Endothelial cell of umbilical vein (primary cell): ENCODE results near the gene PDCD6IP. TPM values are rescaled to one million over a fixed set of nuclear protein-coding genes. Genes with fewer than 3 reads are reported as not detected.

Source experiments
- BruUV-seq: library from RNA; stranded (reverse); fragments of 400-500 nt; replicated peaks from 2 replicates; lab custom pipeline; 2021; lab: Mats Ljungman, UMichigan
- CTCF ChIA-PET: fragments of 300-600, 350-600 bp; sonication (Branson Sonifier 250); formaldehyde crosslinking; loops from one replicate; lab custom pipeline; 2021; ENCODE audit warnings: antibody characterized with exemption, inconsistent platforms; lab: Charles Lee
- POLR2A ChIA-PET: fragments of 300-600, 350-600 bp; sonication (Branson Sonifier 250); formaldehyde crosslinking; loops from one replicate; lab custom pipeline; 2021; ENCODE audit warnings: antibody characterized with exemption, inconsistent platforms; lab: Charles Lee
- DNase-seq: peaks from one replicate; pipeline ENCODE4 v3.0.0-alpha.2; 2011; ENCODE audit warnings: low read depth, low spot score
- FAIRE-seq: peaks from 2 replicates; lab custom pipeline; 2011; peaks lifted over from hg19 to GRCh38; lab: Jason Lieb, UNC
- H2AFZ ChIP-seq: 2 replicates; pipeline ENCODE4 v1.6.0; 2012; ENCODE audit warnings: low read depth, low read length, control low read depth, inconsistent platforms
- H3K27ac ChIP-seq: 2 replicates; pipeline ENCODE4 v1.5.1; 2011; ENCODE audit warnings: low read depth, mild to moderate bottlenecking, control low read depth, low read length, moderate library complexity; ENCODE audit not compliant: insufficient read depth
- H3K27me3 ChIP-seq, 2 experiments: 2 replicates each; pipeline versions ENCODE4 v1.6.0 to v1.6.1; 2011; ENCODE audit warnings: low read length in 2 of 2, mixed read lengths in 1 of 2; ENCODE audit not compliant: control insufficient read depth in 2 of 2, insufficient read depth in 2 of 2
- H3K36me3 ChIP-seq, 2 experiments: 2 replicates in 1 of 2; 3 replicates in 1 of 2; pipeline ENCODE4 v1.5.1; 2011; ENCODE audit warnings: low read length in 2 of 2, mild to moderate bottlenecking in 1 of 2, moderate library complexity in 1 of 2; ENCODE audit not compliant: control insufficient read depth in 2 of 2, insufficient read depth in 2 of 2; ENCODE audit errors: extremely low read depth in 1 of 2
- H3K4me1 ChIP-seq: 3 replicates; pipeline ENCODE4 v1.5.1; 2011; ENCODE audit warnings: mild to moderate bottlenecking, low read length; ENCODE audit not compliant: control insufficient read depth, insufficient read depth; ENCODE audit errors: extremely low read depth
- H3K4me2 ChIP-seq: 2 replicates; pipeline ENCODE4 v1.6.1; 2011; ENCODE audit warnings: low read length, control low read depth, mixed read lengths; ENCODE audit not compliant: insufficient read depth
- H3K4me3 ChIP-seq, 3 experiments: fragments of 200-600 bp in 1 of 3; sonication (generic), shearing (Covaris generic) in 1 of 3; replicated peaks in 1 of 3; 2 replicates each; pipeline ENCODE4 v1.5.1; 2011 to 2016; ENCODE audit warnings: control low read depth in 3 of 3, low read length in 3 of 3, mild to moderate bottlenecking in 2 of 3, inconsistent platforms in 1 of 3, low read depth in 1 of 3, moderate library complexity in 1 of 3; ENCODE audit not compliant: insufficient read depth in 1 of 3
- H3K79me2 ChIP-seq: 2 replicates; pipeline ENCODE4 v1.6.0; 2012; ENCODE audit warnings: low read length, inconsistent platforms; ENCODE audit not compliant: control insufficient read depth, insufficient read depth
- H3K9ac ChIP-seq: replicated peaks from 2 replicates; pipeline ENCODE3; 2011; ENCODE audit warnings: low read length, control low read depth; ENCODE audit not compliant: insufficient read depth; ENCODE audit errors: extremely low read depth
- H3K9me1 ChIP-seq: replicated peaks from 3 replicates; pipeline ENCODE4 v1.6.0; 2011; ENCODE audit warnings: mild to moderate bottlenecking, low read length; ENCODE audit not compliant: control insufficient read depth, insufficient read depth; ENCODE audit errors: extremely low read depth
- H3K9me3 ChIP-seq: replicated peaks from 2 replicates; pipeline ENCODE4 v1.5.1; 2012; ENCODE audit warnings: low read length, inconsistent platforms; ENCODE audit not compliant: control insufficient read depth, insufficient read depth
- H4K20me1 ChIP-seq: replicated peaks from 2 replicates; pipeline ENCODE3; 2011; ENCODE audit warnings: mild to moderate bottlenecking, low read length; ENCODE audit not compliant: control insufficient read depth, insufficient read depth; ENCODE audit errors: extremely low read depth
- EZH2 ChIP-seq: IDR thresholded peaks from 2 replicates; pipeline ENCODE4 v1.6.1; 2012; ENCODE audit warnings: borderline replicate concordance, low read depth, mild to moderate bottlenecking, moderate library complexity, low read length, inconsistent platforms; ENCODE audit not compliant: severe bottlenecking
- FOS ChIP-seq: IDR thresholded peaks from 2 replicates; pipeline ENCODE4 v1.6.1; 2011; ENCODE audit warnings: mild to moderate bottlenecking, low read length, moderate library complexity, borderline replicate concordance; ENCODE audit not compliant: insufficient read depth
- GATA2 ChIP-seq: IDR thresholded peaks from 2 replicates; pipeline ENCODE4 v1.7.0; 2011; ENCODE audit warnings: low read depth, mild to moderate bottlenecking, moderate library complexity, mixed read lengths, low read length; ENCODE audit not compliant: insufficient read length, insufficient read depth
- JUN ChIP-seq: IDR thresholded peaks from 2 replicates; pipeline ENCODE4 v1.6.1; 2011; ENCODE audit warnings: borderline replicate concordance, low read depth; ENCODE audit not compliant: insufficient read length, insufficient read depth
- MYC ChIP-seq: IDR thresholded peaks from one replicate; pipeline ENCODE4 v1.6.1; 2011; ENCODE audit warnings: mild to moderate bottlenecking, low read depth, low read length
- POLR2A ChIP-seq: IDR thresholded peaks from 2 replicates; pipeline ENCODE4 v1.6.1; 2012; ENCODE audit warnings: low read depth, mild to moderate bottlenecking, control low read depth, low read length
- POLR2AphosphoS5 ChIP-seq: IDR thresholded peaks from 2 replicates; pipeline ENCODE4 v1.6.1; 2012; ENCODE audit warnings: low read depth, mild to moderate bottlenecking, control low read depth, low read length, moderate library complexity; ENCODE audit not compliant: insufficient read depth
- dilution Hi-C: fragments of 300-500 bp; cut with MboI; formaldehyde crosslinking; loops from one replicate; pipeline ENCODE4 v1.15.0; 2019; ENCODE audit warnings: low sequenced_read_pairs; ENCODE audit not compliant: extremely low pct_ligation_motif_present
- intact Hi-C: fragments of 100-400 bp; cut with micrococcal nuclease; formaldehyde crosslinking; loops from one replicate; pipeline ENCODE4 v1.10.0; 2022
- polyA plus RNA-seq, 4 experiments: library from polyadenylated mRNA; depleted of rRNA in 3 of 4; stranded (reverse) in 3 of 4; unstranded in 1 of 4; fragments of >200 nt; gene quantifications; 2 replicates each; pipeline versions ENCODE4 v1.2.1 to v1.2.3, GENCODE V29; 2011 to 2012; ENCODE audit warnings: missing spikeins in 1 of 4
- total RNA-seq: library from RNA; stranded (reverse); gene quantifications from 2 replicates; pipeline ENCODE4 v1.2.3, GENCODE V29; 2021
- TF ChIP-seq, protein P1 (sequence below): IDR thresholded peaks from 2 replicates; pipeline ENCODE4 v1.6.1; 2011; ENCODE audit not compliant: insufficient read depth, insufficient read length
- TF ChIP-seq, protein P2 (sequence below), 2 donors: IDR thresholded peaks; 1 replicate in 1 of 2; 2 replicates in 1 of 2; pipeline ENCODE4 v1.5.1; 2011; ENCODE audit warnings: low read length in 2 of 2, mild to moderate bottlenecking in 2 of 2, moderate library complexity in 2 of 2, control low read depth in 1 of 2, inconsistent platforms in 1 of 2, low read depth in 1 of 2; ENCODE audit not compliant: insufficient read depth in 1 of 2; ENCODE audit errors: extremely low read depth in 1 of 2

PDCD6IP gene
- total and polyA plus RNA-seq, 2 donors (not counting 3 experiments of a cell fraction or from before 2014, with no cell fraction given): 106 to 265 TPM

DNA sequence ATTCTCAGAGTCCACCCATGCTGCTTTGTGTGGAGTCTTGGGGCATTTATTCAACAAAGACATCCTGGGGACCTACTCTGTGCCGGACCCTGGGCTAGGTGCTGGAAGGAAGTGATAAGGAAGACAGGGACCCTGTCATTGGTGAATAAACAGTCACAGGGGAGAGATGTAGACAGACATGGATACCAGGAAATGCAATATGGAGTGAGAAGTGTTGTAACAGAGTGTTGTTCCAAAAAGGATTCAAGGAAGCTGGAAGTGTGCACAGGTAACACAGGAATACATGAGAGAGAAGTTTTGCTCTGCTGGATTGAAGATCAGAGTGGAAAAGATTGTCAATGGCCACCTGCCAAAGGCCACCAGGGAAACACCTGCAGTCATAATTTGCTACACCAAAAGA is 89.0 kb downstream of the PDCD6IP start:
- intact Hi-C loops (no loop called here), dilution Hi-C loops (no loop called here)
- no peaks in the 10 kb centered on the region for H3K9me1 ChIP-seq
- H4K20me1 ChIP-seq: no peaks in the 10 kb centered on the region
- no peak for TF ChIP-seq MYC
- TF ChIP-seq FOS: no peak
- TF ChIP-seq JUN: no peak
- TF ChIP-seq, protein P1, sequence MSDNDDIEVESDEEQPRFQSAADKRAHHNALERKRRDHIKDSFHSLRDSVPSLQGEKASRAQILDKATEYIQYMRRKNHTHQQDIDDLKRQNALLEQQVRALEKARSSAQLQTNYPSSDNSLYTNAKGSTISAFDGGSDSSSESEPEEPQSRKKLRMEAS: no peak
- TF ChIP-seq POLR2A: no peak
- TF ChIP-seq, protein P2, sequence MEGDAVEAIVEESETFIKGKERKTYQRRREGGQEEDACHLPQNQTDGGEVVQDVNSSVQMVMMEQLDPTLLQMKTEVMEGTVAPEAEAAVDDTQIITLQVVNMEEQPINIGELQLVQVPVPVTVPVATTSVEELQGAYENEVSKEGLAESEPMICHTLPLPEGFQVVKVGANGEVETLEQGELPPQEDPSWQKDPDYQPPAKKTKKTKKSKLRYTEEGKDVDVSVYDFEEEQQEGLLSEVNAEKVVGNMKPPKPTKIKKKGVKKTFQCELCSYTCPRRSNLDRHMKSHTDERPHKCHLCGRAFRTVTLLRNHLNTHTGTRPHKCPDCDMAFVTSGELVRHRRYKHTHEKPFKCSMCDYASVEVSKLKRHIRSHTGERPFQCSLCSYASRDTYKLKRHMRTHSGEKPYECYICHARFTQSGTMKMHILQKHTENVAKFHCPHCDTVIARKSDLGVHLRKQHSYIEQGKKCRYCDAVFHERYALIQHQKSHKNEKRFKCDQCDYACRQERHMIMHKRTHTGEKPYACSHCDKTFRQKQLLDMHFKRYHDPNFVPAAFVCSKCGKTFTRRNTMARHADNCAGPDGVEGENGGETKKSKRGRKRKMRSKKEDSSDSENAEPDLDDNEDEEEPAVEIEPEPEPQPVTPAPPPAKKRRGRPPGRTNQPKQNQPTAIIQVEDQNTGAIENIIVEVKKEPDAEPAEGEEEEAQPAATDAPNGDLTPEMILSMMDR (IDR thresholded peaks at IDR 0.05; ENCODE audit: extremely low read depth in 1 of 2, insufficient read depth in 1 of 2, low read depth in 1 of 2, low read length in 2 of 2): no peak
- no peak for TF ChIP-seq EZH2
- TF ChIP-seq GATA2: no peak
- TF ChIP-seq POLR2AphosphoS5: no peak
- no TSS peak for BruUV-seq
- H3K27ac ChIP-seq: no peak overlapping the region
- no peaks in the 10 kb centered on the region for H3K9me3 ChIP-seq
- DNase-seq (no peak), FAIRE-seq (no peak)
- ChIA-PET POLR2A (no interaction called here), CTCF (interaction anchor here (3.9 kb wide), 1 partner anchor 797 kb away, joined by 14 read pairs; no protein-coding TSS in a partner anchor)
- no peaks in the 10 kb centered on the region for H3K79me2 ChIP-seq
- H3K36me3 ChIP-seq: no peaks in the 10 kb centered on the region
- no peak overlapping the region for H3K4me3 ChIP-seq
- no peak overlapping the region for H3K9ac ChIP-seq
- H3K27me3 ChIP-seq: peaks cover 0 to 10% of the 10 kb centered on the region in 2 experiments
- no peak overlapping the region for H2AFZ ChIP-seq
- no peak overlapping the region for H3K4me2 ChIP-seq
- no peaks in the 10 kb centered on the region for H3K4me1 ChIP-seq
